IMR-90 (cell line): ENCODE data around the gene TMEM161B. TPM values are rescaled to one million over a fixed set of nuclear protein-coding genes. Genes with fewer than 3 reads are reported as not detected.
A peak's percentile ranks its signal among the peaks of the same experiment; 100 is the strongest.

Source experiments
- ATAC-seq: fragments of 200-7000 bp; cut with Tn5 transposase; 2 replicates; pipeline ENCODE4 v1.9.1; 2020; ENCODE audit warnings: low read depth, mild to moderate bottlenecking, moderate library complexity
- BruUV-seq: library from RNA; stranded (reverse); fragments of 400-500 nt; replicated peaks from 2 replicates; lab custom pipeline; 2021; lab: Mats Ljungman, UMichigan
- CTCF ChIA-PET: fragments of 300-600 bp; formaldehyde crosslinking; extraction: SDS; loops from one replicate; lab custom pipeline; 2021; ENCODE audit warnings: antibody characterized with exemption; lab: Yijun Ruan, JAX
- POLR2A ChIA-PET: fragments of 300-600 bp; sonication (Branson Sonifier 250); formaldehyde crosslinking; loops from one replicate; lab custom pipeline; 2022; ENCODE audit warnings: antibody characterized with exemption; ENCODE audit not compliant: unreplicated experiment; lab: Charles Lee
- DNase-seq: peaks from one replicate; pipeline ENCODE4 v3.0.0; 2013
- H2AFZ ChIP-seq: replicated peaks from 2 replicates; pipeline ENCODE3; 2013; ENCODE audit warnings: low read length, mild to moderate bottlenecking; ENCODE audit not compliant: poor library complexity
- H2AK5ac ChIP-seq: 2 replicates; pipeline ENCODE4 v1.6.1; 2013; ENCODE audit warnings: low read depth, low read length, inconsistent platforms
- H2AK9ac ChIP-seq: replicated peaks from 2 replicates; pipeline ENCODE3; 2013; ENCODE audit warnings: mild to moderate bottlenecking, low read depth, low read length, moderate library complexity; ENCODE audit not compliant: poor library complexity
- H2BK120ac ChIP-seq: 2 replicates; pipeline ENCODE4 v1.6.1; 2013; ENCODE audit warnings: low read depth, low read length, inconsistent platforms
- H2BK15ac ChIP-seq: 3 replicates; pipeline ENCODE4 v1.6.1; 2013; ENCODE audit warnings: low read depth, low read length, inconsistent platforms
- H2BK20ac ChIP-seq: 2 replicates; pipeline ENCODE4 v1.6.1; 2013; ENCODE audit warnings: low read depth, mild to moderate bottlenecking, inconsistent platforms, low read length, moderate library complexity
- H2BK5ac ChIP-seq: 2 replicates; pipeline ENCODE4 v1.6.1; 2013; ENCODE audit warnings: mild to moderate bottlenecking, low read depth, low read length, inconsistent platforms; ENCODE audit not compliant: poor library complexity, severe bottlenecking
- H3K14ac ChIP-seq: replicated peaks from 2 replicates; pipeline ENCODE4 v1.6.1; 2013; ENCODE audit warnings: low read depth, low read length, inconsistent platforms
- H3K18ac ChIP-seq: 2 replicates; pipeline ENCODE4 v1.6.1; 2013; ENCODE audit warnings: low read depth, low read length, control low read depth
- H3K23ac ChIP-seq: 2 replicates; pipeline ENCODE4 v1.6.1; 2013; ENCODE audit warnings: low read depth, low read length, inconsistent platforms
- H3K27ac ChIP-seq: 2 replicates; pipeline ENCODE4 v1.5.1; 2013; ENCODE audit warnings: mild to moderate bottlenecking, control low read depth, low read length; ENCODE audit not compliant: insufficient read depth
- H3K27me3 ChIP-seq: 2 replicates; pipeline ENCODE4 v1.6.1; 2013; ENCODE audit warnings: low read length; ENCODE audit not compliant: control insufficient read depth, insufficient read depth
- H3K36me3 ChIP-seq: 2 replicates; pipeline ENCODE4 v1.6.1; 2013; ENCODE audit warnings: low read length, mixed read lengths; ENCODE audit not compliant: control insufficient read depth, insufficient read depth
- H3K4ac ChIP-seq: 2 replicates; pipeline ENCODE4 v1.6.1; 2013; ENCODE audit warnings: low read depth, low read length, inconsistent platforms
- H3K4me1 ChIP-seq: 2 replicates; pipeline ENCODE4 v1.6.1; 2013; ENCODE audit warnings: low read length, mixed read lengths; ENCODE audit not compliant: control insufficient read depth, insufficient read depth
- H3K4me2 ChIP-seq: 2 replicates; pipeline ENCODE4 v1.6.1; 2013; ENCODE audit warnings: low read depth, mild to moderate bottlenecking, control low read depth, low read length, moderate library complexity
- H3K4me3 ChIP-seq: 2 replicates; pipeline ENCODE4 v1.5.1; 2013; ENCODE audit warnings: low read depth, mild to moderate bottlenecking, control low read depth, low read length, moderate library complexity; ENCODE audit not compliant: insufficient read depth
- H3K56ac ChIP-seq: 2 replicates; pipeline ENCODE4 v1.6.1; 2013; ENCODE audit warnings: low read length, inconsistent platforms; ENCODE audit not compliant: insufficient read depth; ENCODE audit errors: extremely low read depth
- H3K79me1 ChIP-seq, 2 experiments: 2 replicates each; pipeline ENCODE4 v1.6.1; 2013; ENCODE audit warnings: low read length in 2 of 2, inconsistent platforms in 1 of 2, low read depth in 1 of 2
- H3K9ac ChIP-seq: 2 replicates; pipeline ENCODE4 v1.6.1; 2013; ENCODE audit warnings: low read depth, low read length, control low read depth
- H3K9me1 ChIP-seq: 2 replicates; pipeline ENCODE4 v1.6.1; 2013; ENCODE audit warnings: low read length, inconsistent platforms; ENCODE audit not compliant: insufficient read depth
- H3K9me3 ChIP-seq: 2 replicates; pipeline ENCODE4 v1.6.1; 2013; ENCODE audit warnings: low read length; ENCODE audit not compliant: control insufficient read depth, insufficient read depth
- H4K20me1 ChIP-seq: 2 replicates; pipeline ENCODE4 v1.6.1; 2013; ENCODE audit warnings: low read length, inconsistent platforms; ENCODE audit not compliant: insufficient read depth
- H4K5ac ChIP-seq: 2 replicates; pipeline ENCODE4 v1.6.1; 2013; ENCODE audit warnings: mild to moderate bottlenecking, low read depth, low read length, control low read depth
- H4K8ac ChIP-seq, 2 experiments: 2 replicates each; pipeline ENCODE4 v1.6.1; 2013; ENCODE audit warnings: low read depth in 2 of 2, low read length in 2 of 2, control low read depth in 1 of 2, inconsistent platforms in 1 of 2
- H4K91ac ChIP-seq: 2 replicates; pipeline ENCODE4 v1.6.1; 2013; ENCODE audit warnings: low read depth, low read length, inconsistent platforms; ENCODE audit not compliant: insufficient read depth
- BHLHE40 ChIP-seq: fragments of 150-350 bp; IDR thresholded peaks from 2 replicates; pipeline ENCODE4 v1.6.1; 2016; ENCODE audit warnings: mild to moderate bottlenecking, low read depth, low read length
- CTCF ChIP-seq: conservative IDR thresholded peaks from 2 replicates; pipeline ENCODE4 v1.5.1; 2012; ENCODE audit warnings: mild to moderate bottlenecking, low read depth, low read length, improper control_type of control experiment
- MAZ ChIP-seq: IDR thresholded peaks from 2 replicates; pipeline ENCODE4 v1.6.1; 2012; ENCODE audit warnings: low read depth, mild to moderate bottlenecking, low read length, improper control_type of control experiment, moderate library complexity, borderline replicate concordance
- RAD21 ChIP-seq: IDR thresholded peaks from 2 replicates; pipeline ENCODE4 v1.6.1; 2012; ENCODE audit warnings: low read length, improper control_type of control experiment
- USF2 ChIP-seq: fragments of 150-350 bp; IDR thresholded peaks from 2 replicates; pipeline ENCODE4 v1.6.1; 2017; ENCODE audit warnings: mild to moderate bottlenecking, antibody characterized with exemption, low read length, low read depth
- WGBS, 2 experiments: methylation state at CpG; one replicate each; pipeline versions ENCODE4 v1.1.5 to v1.1.7; 2013; ENCODE audit warnings: missing lambda C conversion rate in 2 of 2; ENCODE audit not compliant: insufficient read length in 1 of 2; ENCODE audit errors: extremely low coverage in 2 of 2; 5-methylcytosine and 5-hydroxymethylcytosine counted together
- dilution Hi-C: fragments of 300-500 bp; cut with HindIII; formaldehyde crosslinking; loops from one replicate; pipeline ENCODE4 v1.14.3; 2018; ENCODE audit warnings: low sequenced_read_pairs; ENCODE audit not compliant: unreplicated experiment
- in situ Hi-C: fragments of 300-500 bp; cut with MboI; formaldehyde crosslinking; loops from 3 replicates; pipeline ENCODE4 v1.14.3; 2019; ENCODE audit warnings: low sequenced_read_pairs, inconsistent platforms, mixed read lengths
- intact Hi-C: fragments of 100-400 bp; cut with micrococcal nuclease; formaldehyde crosslinking; loops from 2 replicates; pipeline ENCODE4 v1.10.0; 2022
- polyA plus RNA-seq, 3 experiments: library from polyadenylated mRNA; depleted of rRNA; stranded (reverse); fragments of >200 nt; gene quantifications; 2 replicates each; pipeline ENCODE4 v1.2.3, GENCODE V29; 2012; ENCODE audit warnings: low replicate concordance in 1 of 3
- total RNA-seq: library from RNA; depleted of rRNA; stranded (reverse); fragments of >200 nt; gene quantifications from 2 replicates; pipeline ENCODE4 v1.2.3, GENCODE V29; 2012

Gene TMEM161B
- total and polyA plus RNA-seq, 2 of the 4 experiments (the other 2 are of a cell fraction), result 7.4 to 9.3 TPM

- H3K4me3 ChIP-seq, result no peak overlapping the region
- intact Hi-C loops, result no loop called here
Measured at GRCh38 chr5:88145611-88146467, 122.8 kb downstream of the TMEM161B start.

More at GRCh38 chr5:88145611-88146467, 122.8 kb downstream of the TMEM161B start:
- Histone ChIP-seq H3K4me2 (peak overlapping the region; percentile 85), H2BK120ac (no peak overlapping the region), H3K18ac (no peak overlapping the region), H4K5ac (no peak overlapping the region), H3K9me1 (no peaks in the 10 kb centered on the region; the same call in 1 of the 2 replicates), H2AK9ac (no peak overlapping the region), H3K9ac (no peak overlapping the region), H3K79me1 (no peaks in the 10 kb centered on the region), H3K9me3 (peaks cover 2% of the 10 kb centered on the region; the same call in 1 of the 2 replicates), H2AFZ (no peak overlapping the region), H3K14ac (no peak overlapping the region), H2BK15ac (no peak overlapping the region), H3K36me3 (no peaks in the 10 kb centered on the region), H3K4ac (no peak overlapping the region), H4K8ac (no peak overlapping the region), H3K56ac (no peak overlapping the region), H3K27ac (no peak overlapping the region), H2BK5ac (no peak overlapping the region), H3K27me3 (peaks cover 45% of the 10 kb centered on the region), H4K20me1 (no peaks in the 10 kb centered on the region), H3K23ac (no peak overlapping the region), H4K91ac (no peak overlapping the region), H3K4me1 (no peaks in the 10 kb centered on the region), H2BK20ac (no peak overlapping the region), H2AK5ac (no peak overlapping the region)
- DNase-seq, result no peak
- in situ Hi-C loops, result no loop called here
- ATAC-seq, result no peak
- 0% methylated on average over 2 of the region's 26 CpGs; no CpG with 5 or more reads in 1 of the 2 experiments for WGBS, 2 experiments
- ChIA-PET POLR2A (no interaction called here), CTCF (interaction anchor here (1.3 kb wide), 1 partner anchor 27 kb away, joined by 3 read pairs; no protein-coding TSS in a partner anchor)
- TF ChIP-seq CTCF (no peak), USF2 (no peak), BHLHE40 (no peak), MAZ (no peak), RAD21 (no peak)
- dilution Hi-C loops, result no loop called here
- no TSS peak for BruUV-seq
